Suprapubic skin (tissue), 4 donors: Measurements from ENCODE around the gene TMEM184B.

ENCODE experiments used
- CTCF ChIP-seq, 2 donors: fragments of 200-600 bp in 1 of 2; fragments of 450-650 bp in 1 of 2; sonication (generic) in 1 of 2; IDR thresholded peaks; one replicate each; pipeline ENCODE4 v1.5.1; 2016 to 2019; ENCODE audit warnings: antibody characterized with exemption in 2 of 2, mild to moderate bottlenecking in 1 of 2, moderate library complexity in 1 of 2
- EP300 ChIP-seq: sonication (generic); formaldehyde crosslinking; IDR thresholded peaks from one replicate; pipeline ENCODE4 v1.6.1; 2017; ENCODE audit warnings: antibody characterized with exemption
- POLR2A ChIP-seq, 2 donors: fragments of 450-650 bp; IDR thresholded peaks; one replicate each; pipeline ENCODE4 v1.6.1; 2017; ENCODE audit warnings: antibody characterized with exemption in 2 of 2, mild to moderate bottlenecking in 2 of 2, moderate library complexity in 2 of 2
- POLR2AphosphoS5 ChIP-seq, 3 donors: sonication (generic); formaldehyde crosslinking; IDR thresholded peaks; one replicate each; pipeline ENCODE4 v1.6.1; 2017; ENCODE audit warnings: antibody characterized with exemption in 3 of 3

GRCh38 chr22:38255697-38256096, 17.1 kb downstream of the TMEM184B start:
- no peak for TF ChIP-seq CTCF (IDR thresholded peaks at IDR 0.05)
- TF ChIP-seq EP300, result no peak
- no peak for TF ChIP-seq POLR2AphosphoS5 (IDR thresholded peaks at IDR 0.05)
- TF ChIP-seq POLR2A (IDR thresholded peaks at IDR 0.05), result no peak
